NOMO-1 treated with DMSO at 0.1 percent for 48 hours (cell line): ENCODE data around the gene RHEB.
A peak's percentile ranks its signal among the peaks of the same experiment; 100 is the strongest.

Experiments
- DNase-seq: peaks from one replicate; lab custom pipeline; 2025; ENCODE audit not compliant: unreplicated experiment; lab: John Stamatoyannopoulos, UW

RHEB gene

DNA sequence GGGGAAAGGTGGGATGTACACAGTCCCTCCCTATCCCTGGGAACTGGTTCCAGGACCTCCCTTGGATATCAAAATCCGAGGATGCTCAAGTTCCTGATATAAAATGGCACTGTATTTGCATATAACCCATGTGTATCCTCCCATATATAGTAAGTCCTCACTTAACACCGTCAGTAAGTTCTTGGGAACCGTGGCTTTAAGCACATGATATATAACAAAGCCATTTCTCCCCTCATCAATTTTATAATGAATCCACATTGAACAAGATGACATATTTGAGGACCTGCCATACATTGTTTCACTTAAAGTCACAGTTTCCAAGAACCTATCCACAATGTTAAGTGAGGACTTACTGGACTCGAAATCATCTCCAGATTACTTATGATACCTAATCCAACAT lies 85.1 kb downstream of the RHEB start:
- no peak for DNase-seq

DNA sequence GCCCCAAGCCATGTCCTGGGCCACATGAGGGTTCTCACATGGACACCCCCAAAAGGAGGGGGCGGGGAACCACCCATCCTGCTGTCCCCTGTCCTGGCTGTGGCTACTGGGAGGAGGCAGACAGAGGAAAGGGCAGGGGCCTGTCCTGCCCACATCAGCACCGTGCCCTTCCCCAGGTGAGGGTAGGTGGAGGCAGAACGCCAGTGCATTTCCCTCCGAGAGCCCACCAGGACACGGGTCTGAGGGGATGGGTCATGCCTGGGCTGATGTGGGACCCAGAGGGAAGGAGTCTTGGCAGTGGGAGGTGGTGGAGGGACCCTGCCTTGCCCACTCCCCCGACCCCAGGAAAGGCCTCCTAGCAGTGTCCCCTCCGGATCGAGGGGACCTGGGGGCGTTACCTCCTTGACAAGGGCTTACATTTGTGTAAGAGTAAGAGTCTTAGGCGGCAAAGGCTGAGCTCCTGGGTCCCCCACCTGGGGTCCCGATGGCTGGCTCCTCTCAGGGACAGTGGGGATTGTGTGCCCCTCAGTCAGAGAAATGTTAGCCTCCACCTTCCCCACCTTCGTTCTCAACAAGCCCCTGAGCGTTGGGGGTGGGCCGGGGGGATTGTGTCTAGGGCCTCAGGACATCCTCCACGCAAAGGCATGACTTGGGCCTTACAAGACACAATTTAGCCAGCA lies 85.8 kb downstream of the RHEB start:
- DNase-seq: no peak

DNA sequence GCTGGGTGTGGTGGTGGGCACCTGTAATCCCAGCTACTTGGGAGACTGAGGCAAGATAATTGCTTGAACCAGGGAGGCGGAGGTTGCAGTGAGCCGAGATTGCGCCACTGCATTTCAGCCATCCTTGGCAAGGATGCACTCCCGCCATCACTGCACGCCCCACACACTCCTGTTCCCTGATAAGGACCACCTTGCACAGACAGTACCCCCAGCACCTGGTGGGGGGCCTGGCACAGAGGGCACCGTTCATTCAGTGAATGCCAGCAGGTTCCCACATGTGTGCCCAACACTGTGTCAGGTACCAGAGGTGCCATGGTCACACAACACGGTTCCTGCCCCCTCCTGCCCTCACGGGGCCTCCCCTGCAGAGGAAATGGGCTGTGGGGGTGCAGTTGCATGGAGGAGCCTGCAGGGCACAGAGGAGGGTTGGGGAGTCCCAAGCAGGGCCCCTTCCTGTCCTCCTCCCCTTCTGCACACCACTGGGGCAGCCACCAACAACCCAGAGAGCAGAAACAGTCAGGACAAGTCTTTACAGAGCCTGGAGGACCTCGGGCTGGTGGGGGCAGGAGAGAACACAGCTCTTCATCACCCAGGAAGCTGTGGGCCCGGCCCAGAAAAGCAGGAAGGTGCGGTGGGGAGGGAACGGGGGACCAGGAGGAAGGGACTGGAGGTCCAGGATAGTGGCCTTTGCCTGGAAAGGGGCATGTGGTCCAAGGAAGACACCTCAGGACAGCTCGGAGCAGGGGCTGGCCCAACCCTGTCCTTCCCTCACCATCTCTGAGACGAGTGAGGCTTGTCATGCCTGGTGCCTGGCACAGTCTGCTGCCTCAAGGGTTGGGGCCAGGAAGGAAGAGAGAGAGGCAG lies 86.8 kb downstream of the RHEB start:
- peak; percentile 5 for DNase-seq

DNA sequence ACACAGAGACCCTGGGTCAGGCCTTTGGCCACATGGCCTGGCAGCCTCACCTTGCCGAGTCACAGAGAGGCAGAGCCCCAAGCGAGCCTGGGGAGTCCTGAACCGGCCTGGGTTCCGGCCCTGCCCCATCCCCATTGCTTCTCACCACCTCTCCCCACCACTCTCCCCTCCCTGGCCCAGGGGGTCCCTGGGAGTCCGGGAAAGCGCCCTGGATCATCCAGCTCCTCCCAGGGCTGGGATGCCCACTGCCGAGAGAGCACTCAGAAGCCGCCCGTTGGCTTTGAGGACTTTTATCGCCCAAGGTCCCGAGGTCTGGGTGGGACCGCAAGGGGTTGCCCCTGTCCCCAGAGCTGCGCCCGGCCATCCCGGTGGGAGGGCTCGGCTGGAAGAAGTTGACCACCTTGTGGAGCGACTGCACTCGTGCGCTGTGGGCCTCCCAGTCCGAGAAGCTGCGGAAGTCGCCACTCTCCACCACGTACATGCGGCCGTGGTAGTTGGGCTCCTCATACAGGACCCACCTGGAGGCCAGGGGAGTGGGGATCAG lies 87.9 kb downstream of the RHEB start:
- no peak for DNase-seq

DNA sequence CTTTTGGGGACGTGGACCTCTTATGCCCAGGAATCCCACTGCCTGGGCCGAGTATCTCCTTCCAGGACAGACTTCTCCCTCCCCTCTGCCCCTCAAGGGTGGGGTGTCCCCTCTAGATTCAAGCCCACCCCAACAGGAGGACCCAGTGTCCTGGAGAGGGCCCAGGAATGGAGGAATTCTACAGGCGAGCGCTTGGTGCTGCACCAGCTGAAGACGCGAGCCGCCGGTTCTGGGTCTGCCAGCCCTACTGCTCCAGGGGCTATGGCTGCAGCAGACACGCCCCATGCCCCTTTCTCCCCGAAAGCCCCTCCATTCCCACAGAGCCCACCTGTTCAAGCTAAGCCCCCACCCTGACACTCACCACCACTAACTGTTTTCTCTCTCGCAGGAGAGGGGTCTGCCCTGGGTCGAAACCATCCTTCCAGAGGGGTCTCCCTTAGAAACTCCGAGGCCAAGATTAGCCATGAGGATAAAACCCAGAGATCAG lies 88.4 kb downstream of the RHEB start:
- no peak for DNase-seq

DNA sequence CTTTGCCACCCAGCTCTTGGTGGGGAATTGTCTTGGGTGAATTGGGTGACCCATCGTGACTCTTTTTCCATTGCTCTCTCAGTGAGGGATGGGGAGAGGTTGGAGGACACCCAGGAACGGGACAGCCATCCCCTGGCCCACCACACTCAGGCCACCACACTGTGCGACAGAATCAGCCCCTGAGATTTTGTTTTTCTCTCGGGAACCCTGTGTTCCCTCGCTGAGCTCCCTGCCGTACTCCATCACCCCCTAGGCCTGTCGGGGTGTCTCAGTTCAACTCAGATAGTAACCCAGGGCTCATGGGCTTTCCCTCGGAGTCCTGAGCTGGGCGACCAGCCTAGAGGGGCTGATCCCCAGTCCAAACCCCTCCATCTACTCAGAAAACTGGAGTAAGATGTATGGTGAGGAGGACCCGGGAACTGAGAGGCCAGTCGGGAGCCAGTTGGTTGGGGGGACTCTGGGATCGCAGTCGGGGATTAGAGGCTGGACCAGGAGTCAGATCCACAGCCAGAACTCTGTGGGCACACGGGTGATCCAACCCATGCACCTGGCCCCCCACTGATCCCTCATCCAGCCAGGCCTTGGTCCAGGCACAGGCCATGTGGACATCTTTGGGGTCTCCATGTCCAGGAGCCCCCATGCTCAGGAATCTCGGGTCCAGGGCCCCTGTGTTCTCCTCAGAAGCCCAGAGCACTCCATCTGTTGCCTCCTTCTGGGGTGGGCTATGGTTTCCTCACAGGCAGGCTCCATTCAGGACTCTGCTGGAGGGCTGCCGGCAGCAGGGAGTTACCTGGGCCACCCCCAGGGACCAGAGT lies 89.1 kb downstream of the RHEB start:
- DNase-seq: no peak

DNA sequence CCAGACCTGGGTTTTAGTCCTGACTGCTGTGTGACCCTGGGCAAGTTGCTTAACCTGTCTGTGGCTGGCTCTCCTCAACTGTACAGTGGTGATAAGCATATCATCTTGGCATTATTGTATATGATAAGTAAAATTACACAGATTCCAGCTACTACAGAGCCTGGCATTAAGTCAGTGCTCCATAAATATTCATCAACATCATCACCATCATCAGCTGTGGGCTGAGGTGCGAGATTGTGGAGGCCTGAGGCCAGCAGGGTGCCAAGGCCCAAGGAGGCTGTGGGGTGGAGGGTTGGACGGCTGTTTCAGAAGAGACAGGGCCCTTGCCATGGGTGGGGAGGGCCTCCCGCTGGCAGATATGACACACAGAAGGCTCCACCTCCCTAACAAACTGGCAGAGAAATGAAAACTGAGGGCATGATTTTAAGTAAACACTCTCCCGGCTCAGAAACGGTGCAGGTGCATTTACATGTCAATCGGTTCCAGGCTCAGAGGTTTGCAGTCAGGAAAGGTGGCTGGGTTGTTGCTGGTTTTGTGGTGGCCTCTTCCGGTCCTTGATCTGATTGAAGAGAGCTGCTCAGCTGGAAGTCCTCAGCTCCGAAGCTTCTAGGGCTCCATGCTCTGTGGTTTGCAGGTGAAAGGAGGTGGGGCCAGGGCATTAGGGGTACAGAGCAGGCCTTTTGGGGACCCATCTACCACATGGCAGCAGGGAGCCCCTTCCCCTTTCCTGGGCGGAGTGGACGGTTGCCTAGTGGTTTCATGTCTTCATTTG lies 89.9 kb downstream of the RHEB start:
- no peak for DNase-seq

DNA sequence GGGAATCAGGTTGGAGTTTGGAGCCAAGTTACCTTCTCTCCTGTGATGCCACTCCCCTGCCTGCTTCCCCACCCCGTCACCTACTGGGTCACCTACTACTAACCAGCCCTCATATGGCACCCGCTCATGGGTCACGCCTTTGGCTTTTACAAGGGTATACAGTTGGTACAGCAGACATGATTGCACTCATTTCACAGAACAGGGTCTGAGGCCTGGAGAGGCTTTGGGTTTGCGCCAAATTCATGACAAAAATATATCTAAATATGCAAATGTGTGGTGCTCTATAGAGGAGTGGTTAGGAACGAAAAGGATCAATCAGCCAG lies 90.5 kb downstream of the RHEB start:
- DNase-seq: no peak

DNA sequence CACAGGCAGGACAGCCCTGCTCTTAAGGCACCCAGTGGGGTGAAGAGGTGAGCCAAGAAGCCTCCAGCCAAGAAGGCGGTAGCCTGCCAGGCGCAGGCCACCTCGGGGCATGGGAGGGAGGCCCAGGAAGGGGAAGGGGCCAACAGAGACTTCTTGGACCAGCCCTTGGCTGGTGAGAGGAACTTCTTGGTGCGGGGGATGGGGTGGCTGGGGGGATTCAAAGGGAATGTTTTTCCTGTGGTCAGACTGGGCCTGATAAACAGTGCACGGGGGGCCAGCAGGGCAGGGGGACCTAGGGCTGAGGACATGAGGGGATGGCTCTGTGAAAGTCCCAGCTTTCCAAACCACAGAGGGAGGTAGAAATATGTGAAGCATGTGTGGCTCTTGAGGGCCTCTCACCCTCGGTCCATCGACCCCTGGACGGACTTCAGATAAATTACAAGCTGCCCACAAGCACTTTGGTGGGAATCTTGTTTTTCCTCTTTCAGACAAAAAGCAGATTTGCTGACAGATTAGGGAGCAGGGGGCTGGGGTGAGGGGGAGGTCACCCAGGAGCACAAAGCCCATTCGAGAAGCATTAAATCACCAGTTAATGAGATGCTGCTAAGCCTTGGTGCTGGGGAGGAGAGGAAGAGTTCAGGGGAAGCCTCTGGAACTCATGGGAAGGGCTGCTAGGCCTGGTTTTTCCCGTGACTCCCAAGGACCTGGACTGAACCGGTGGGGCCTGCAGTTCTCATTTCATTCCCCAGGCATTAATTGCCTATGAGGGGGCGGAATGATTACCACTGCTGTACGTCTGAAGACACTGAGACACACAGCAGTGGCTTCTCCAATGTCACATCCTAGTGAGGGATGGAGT lies 91.1 kb downstream of the RHEB start:
- no peak for DNase-seq

DNA sequence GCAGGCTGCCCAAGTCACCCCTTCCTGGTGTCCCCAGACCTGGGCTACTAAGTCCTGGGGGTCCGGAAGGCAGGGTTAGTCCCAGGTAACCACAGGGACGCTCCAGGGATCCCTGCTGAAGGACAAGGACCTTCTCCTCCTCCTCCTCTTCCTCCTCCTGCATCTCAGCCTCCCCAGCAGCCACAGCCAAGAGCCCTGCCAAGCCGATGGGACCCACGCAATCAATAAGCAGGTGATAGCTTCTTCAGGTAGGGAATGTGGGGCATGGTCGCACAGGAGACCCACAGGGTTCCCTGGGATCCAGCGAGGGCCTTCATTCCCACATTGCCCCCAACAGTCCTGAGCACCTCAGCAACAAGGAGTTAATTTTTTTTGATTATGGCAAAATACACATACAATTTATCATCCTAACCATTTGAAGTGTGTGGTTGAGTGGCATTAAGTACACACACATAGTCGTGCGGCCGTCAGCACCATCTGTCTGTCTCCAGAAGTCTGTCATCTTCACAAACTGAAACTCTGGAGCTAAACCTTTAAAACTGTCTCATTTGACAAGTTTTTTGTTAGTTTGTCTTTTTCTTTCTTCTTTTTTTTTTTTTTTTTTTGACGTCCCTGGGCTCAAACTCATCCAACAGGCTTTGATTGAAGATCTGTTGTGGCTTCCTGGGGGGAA lies 91.9 kb downstream of the RHEB start:
- no peak for DNase-seq

DNA sequence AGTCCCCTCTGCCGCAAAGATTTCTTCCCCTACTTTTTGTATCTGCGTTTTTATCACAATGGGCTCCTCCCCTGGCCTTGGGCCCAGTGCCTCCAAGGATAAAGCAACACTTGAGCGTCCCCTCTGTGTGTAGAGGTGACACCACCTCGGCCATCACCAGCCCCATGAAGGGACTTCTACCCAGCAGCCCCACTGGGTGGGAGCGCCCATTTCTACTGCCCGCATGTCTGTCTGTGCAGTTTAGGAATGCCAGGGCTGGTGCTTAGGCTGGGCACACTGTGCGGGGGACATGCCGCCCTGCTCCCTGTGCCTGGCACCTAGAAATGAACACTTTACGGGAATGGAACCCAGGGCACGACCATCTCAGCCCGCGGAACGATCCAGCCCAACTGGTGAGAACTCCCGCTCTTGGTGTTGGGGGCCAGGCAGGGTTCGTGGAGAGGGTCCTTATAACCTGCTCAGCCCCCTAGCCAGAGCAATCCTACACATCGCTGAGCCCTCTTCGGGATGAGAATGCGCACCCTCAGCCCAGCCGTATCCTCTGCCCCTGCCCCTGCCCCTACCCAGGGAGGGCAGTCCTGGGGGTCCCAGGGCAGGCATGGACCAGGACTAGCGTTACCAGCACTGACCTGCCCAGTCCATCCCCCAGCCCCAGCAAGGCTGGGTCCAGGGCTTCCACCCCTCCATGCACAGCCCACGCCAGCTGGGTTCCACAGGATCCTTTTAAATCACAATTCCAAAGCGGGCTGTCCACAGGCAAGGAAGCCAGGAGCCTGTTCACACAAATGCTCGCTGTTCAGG lies 92.6 kb downstream of the RHEB start:
- no peak for DNase-seq

DNA sequence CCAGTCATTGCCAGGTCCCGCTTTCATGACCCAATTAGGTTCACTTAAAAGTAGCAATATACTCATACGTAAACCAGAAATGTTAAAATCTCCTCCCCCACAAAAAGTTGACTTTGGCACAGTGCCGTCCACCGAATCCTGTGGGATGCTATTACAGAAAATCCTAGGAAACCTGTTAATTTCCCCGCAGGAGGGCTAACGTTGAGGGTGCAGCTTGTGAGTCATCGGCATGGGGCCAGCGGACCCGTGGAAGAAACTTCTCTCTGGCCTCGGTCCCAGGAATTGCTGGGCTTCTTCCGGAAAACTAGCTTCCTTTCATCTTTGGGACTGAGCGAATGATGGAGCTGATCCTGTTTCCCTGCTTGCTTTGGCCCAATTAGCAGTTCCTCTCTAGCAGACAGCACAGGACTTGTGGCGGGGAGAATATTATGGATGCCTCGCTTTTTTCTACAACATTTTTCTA lies 93.2 kb downstream of the RHEB start:
- no peak for DNase-seq

DNA sequence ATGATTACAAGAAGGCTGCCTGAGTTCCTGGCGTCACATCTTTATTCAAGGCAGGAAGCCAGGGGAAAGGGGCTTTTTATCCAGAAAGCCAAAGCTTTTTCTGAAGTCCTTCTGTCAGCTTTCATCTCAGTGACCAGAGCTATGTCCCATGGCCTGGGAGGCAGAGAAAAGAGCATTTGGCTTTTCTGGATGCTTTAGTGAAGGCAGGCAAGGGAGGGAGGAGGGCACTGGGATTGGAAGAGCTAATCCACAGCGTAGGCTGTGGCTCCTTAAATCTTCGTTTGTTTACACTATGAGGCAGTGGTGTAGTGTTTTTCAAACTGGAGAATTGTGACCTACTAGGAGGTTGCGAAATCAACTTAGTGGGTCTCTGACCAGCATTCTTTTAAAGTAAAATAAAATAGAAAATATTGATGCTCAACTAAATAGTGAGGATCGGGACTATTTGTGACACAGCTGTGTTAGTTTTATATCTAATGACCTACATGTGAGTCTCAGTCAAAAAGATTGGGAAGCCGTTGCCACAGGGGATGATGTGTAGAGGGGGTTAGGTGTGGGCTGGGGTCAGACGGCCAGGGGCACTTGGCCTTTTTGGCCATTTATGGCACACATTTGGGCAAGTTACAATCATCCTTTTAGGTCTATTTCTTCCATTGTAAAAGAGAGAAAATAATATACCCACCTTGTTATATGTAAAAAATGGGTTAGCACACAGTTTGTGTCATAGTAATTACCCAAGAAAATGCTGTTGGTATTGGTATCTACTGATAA lies 93.8 kb downstream of the RHEB start:
- no peak for DNase-seq

DNA sequence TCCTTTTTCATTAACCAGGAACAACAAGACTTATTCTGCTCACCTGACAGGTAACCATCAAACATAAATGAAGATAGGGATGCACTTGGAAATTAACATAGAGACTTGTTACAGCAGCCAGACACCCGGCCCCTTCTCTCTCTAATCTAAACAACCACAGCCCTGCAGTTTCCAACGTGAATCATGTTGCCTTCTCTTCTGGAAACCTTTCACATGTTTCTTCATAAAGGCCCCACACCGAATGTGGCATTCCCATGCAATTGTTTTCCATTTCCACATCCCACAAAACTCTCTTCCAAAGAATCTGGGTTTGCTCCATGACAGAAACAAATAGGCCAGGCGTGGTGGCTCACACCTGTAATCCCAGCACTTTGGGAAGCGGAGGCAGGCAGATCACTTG lies 94.9 kb downstream of the RHEB start:
- DNase-seq: no peak

DNA sequence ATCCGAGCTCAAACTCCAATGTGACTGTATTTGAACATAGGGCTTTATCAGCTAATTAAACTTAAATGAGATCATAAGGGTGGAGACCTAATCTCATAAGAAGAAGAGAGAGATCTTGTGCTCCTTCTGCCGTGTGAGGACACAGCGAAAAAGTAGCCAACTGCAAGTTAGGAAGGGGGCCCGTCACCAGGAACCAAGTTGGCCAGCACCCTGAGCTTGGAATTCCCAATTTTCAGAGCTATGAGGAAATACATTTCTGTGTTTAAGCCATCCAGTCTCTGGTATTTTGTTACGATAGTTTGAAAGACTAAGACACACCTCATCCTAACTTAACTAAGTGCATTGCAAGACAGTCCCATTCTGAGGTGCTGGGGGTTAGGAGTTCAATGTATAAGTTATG lies 95.8 kb downstream of the RHEB start:
- DNase-seq: no peak

DNA sequence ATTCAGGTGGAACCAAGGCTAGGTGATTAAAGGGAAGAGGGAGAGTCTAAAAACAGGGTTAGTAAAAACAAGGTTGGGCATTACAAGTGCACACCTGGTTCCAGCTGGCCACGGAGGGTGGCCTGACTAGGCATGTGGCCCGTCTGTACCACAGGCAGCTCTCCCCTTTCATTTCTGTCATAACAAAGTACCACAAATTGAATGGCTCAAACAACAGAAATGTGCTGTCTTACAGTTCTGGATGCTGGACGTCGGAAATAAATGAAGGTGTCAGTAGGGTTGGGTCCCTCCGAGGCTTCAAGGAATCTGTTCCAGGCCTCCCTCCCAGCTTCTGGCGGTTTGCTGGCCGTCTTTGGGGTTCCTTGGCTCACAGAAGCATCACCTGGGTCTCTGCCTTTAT lies 96.5 kb downstream of the RHEB start:
- DNase-seq: no peak

DNA sequence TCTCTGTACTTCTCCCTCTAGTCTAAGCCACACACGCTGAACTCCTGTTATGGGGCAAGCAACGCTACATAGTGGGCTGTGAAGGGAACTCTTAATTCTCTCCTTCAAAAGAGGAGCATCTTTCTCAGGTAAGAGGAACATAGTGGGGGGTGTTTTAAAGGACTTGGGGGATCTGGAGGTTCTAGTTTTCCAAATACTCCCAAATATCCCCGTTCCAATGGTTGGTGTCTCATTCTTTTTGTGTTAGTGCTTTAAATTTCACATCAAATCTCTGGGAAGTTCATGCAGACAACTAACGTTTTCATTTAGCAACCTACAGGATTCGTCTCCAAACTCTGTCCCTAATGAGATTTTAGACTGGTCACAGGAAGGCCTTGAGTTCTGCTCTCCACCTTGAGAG lies 97.5 kb downstream of the RHEB start:
- no peak for DNase-seq

DNA sequence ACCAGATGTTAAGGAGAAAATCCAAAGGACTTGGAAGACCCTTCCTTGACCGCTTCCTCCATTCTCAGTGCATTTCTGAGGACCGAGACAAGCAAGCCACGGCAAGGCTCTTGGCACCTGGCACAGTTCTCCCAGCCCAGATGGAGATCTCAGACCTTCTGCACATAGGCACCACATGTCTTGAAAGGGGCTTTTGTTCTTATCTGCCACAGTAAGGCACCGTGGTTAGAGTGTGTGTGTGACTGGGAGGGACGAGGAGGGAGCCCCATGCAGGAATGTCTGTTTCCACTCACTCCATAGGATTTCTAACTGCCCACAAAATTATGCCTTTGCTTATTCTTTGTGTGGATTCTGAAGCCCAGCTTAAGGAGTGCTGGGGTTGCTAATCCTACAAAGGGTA lies 99.6 kb downstream of the RHEB start:
- DNase-seq: no peak
